SK-N-SH (cell line): Measurements from ENCODE around the gene UGT2A3. TPM values are rescaled to one million over a fixed set of nuclear protein-coding genes. Genes with fewer than 3 reads are reported as not detected.

Source experiments
- CTCF ChIA-PET: fragments of 300-600, 350-600 bp; formaldehyde crosslinking; extraction: SDS; loops from one replicate; lab custom pipeline; 2021; lab: Yijun Ruan, JAX
- POLR2A ChIA-PET: fragments of 350-600 bp; sonication (Branson Sonifier 250); formaldehyde crosslinking; extraction: SDS; loops from one replicate; lab custom pipeline; 2020; ENCODE audit warnings: antibody characterized with exemption, inconsistent platforms; lab: Yijun Ruan, JAX
- DNase-seq: peaks from one replicate; pipeline ENCODE4 v3.0.0; 2012
- H2AFZ ChIP-seq: fragments of 200-600 bp; sonication (generic); 2 replicates; pipeline ENCODE4 v1.8.1; 2016; ENCODE audit warnings: antibody characterized with exemption, mild to moderate bottlenecking, low read depth
- H3F3A ChIP-seq: fragments of 200-600 bp; sonication (generic); replicated peaks from 2 replicates; pipeline ENCODE3; 2016; ENCODE audit warnings: antibody characterized with exemption, mild to moderate bottlenecking; ENCODE audit not compliant: insufficient read depth
- H3K27ac ChIP-seq, 2 experiments: fragments of 200-500 bp in 1 of 2; fragments of 200-600 bp in 1 of 2; sonication (Bioruptor generic) in 1 of 2; sonication (generic), shearing (Covaris generic) in 1 of 2; 2 replicates each; pipeline versions ENCODE4 v1.5.1 to v1.6.1; 2014 to 2016; ENCODE audit warnings: low read depth in 2 of 2, inconsistent platforms in 1 of 2, low read length in 1 of 2, mild to moderate bottlenecking in 1 of 2, mixed read lengths in 1 of 2
- H3K27me3 ChIP-seq: fragments of 200-600 bp; sonication (generic), shearing (Covaris generic); 2 replicates; pipeline ENCODE4 v1.6.1; 2016; ENCODE audit warnings: mixed run types; ENCODE audit not compliant: insufficient read depth
- H3K36me3 ChIP-seq, 2 experiments: fragments of 200-500 bp in 1 of 2; fragments of 200-600 bp in 1 of 2; sonication (Bioruptor generic) in 1 of 2; sonication (generic) in 1 of 2; replicated peaks in 1 of 2; 2 replicates each; pipeline versions ENCODE3 to v1.5.1; 2014 to 2016; ENCODE audit warnings: low read length in 1 of 2, mild to moderate bottlenecking in 1 of 2; ENCODE audit not compliant: insufficient read depth in 2 of 2, control insufficient read depth in 1 of 2
- H3K4me1 ChIP-seq, 2 experiments: fragments of 200-500 bp in 1 of 2; fragments of 200-600 bp in 1 of 2; sonication (Bioruptor generic) in 1 of 2; sonication (generic), shearing (Covaris generic) in 1 of 2; 2 replicates each; pipeline versions ENCODE4 v1.5.1 to v1.6.1; 2014 to 2016; ENCODE audit warnings: low read depth in 1 of 2, low read length in 1 of 2, mixed run types in 1 of 2; ENCODE audit not compliant: insufficient read depth in 2 of 2, control insufficient read depth in 1 of 2
- H3K4me2 ChIP-seq: fragments of 200-600 bp; sonication (generic), shearing (Covaris generic); 2 replicates; pipeline ENCODE4 v1.6.1; 2017; ENCODE audit warnings: mixed run types
- H3K4me3 ChIP-seq, 2 experiments: fragments of 200-500 bp in 1 of 2; fragments of 200-600 bp in 1 of 2; sonication (Bioruptor generic) in 1 of 2; sonication (generic), shearing (Covaris generic) in 1 of 2; 2 replicates each; pipeline versions ENCODE4 v1.5.1 to v1.8.1; 2014 to 2016; ENCODE audit warnings: low read depth in 2 of 2, inconsistent platforms in 1 of 2, low read length in 1 of 2, mild to moderate bottlenecking in 1 of 2, mixed read lengths in 1 of 2, moderate library complexity in 1 of 2
- H3K79me2 ChIP-seq: fragments of 200-600 bp; sonication (generic); 2 replicates; pipeline ENCODE4 v1.8.1; 2017; ENCODE audit warnings: mild to moderate bottlenecking; ENCODE audit not compliant: insufficient read depth
- H3K9ac ChIP-seq: fragments of 200-600 bp; sonication (generic); 2 replicates; pipeline ENCODE4 v1.6.1; 2017; ENCODE audit warnings: mixed run types
- H3K9me2 ChIP-seq: fragments of 200-600 bp; sonication (generic); 2 replicates; pipeline ENCODE4 v1.6.1; 2017; ENCODE audit warnings: mixed run types
- H3K9me3 ChIP-seq: fragments of 200-600 bp; sonication (generic); 2 replicates; pipeline ENCODE4 v1.6.1; 2017; ENCODE audit warnings: mixed run types, mild to moderate bottlenecking, moderate library complexity
- H4K20me1 ChIP-seq: fragments of 200-600 bp; sonication (generic); 2 replicates; pipeline ENCODE4 v1.6.1; 2017; ENCODE audit warnings: mild to moderate bottlenecking, mixed run types; ENCODE audit not compliant: insufficient read depth
- FOSL2 ChIP-seq: IDR thresholded peaks from 2 replicates; pipeline ENCODE4 v1.4.0; 2012; ENCODE audit warnings: low read depth, mild to moderate bottlenecking, moderate library complexity, borderline replicate concordance
- FOXM1 ChIP-seq: IDR thresholded peaks from 2 replicates; pipeline ENCODE4 v1.4.0; 2012; ENCODE audit warnings: low read depth, mild to moderate bottlenecking
- GABPA ChIP-seq: IDR thresholded peaks from 2 replicates; pipeline ENCODE4 v1.4.0; 2012; ENCODE audit warnings: low read depth, mild to moderate bottlenecking
- NFIC ChIP-seq: IDR thresholded peaks from 2 replicates; pipeline ENCODE4 v1.4.0; 2012; ENCODE audit warnings: borderline replicate concordance
- POLR2AphosphoS5 ChIP-seq: IDR thresholded peaks from 2 replicates; pipeline ENCODE4 v1.6.1; 2012; ENCODE audit warnings: low read depth, low read length
- RCOR1 ChIP-seq: fragments of 150-350 bp; IDR thresholded peaks from 2 replicates; pipeline ENCODE4 v1.6.1; 2017; ENCODE audit warnings: antibody characterized with exemption, low read length
- RFX5 ChIP-seq: IDR thresholded peaks from 2 replicates; pipeline ENCODE4 v1.6.1; 2012; ENCODE audit warnings: mild to moderate bottlenecking, improper control_type of control experiment, low read length
- RXRA ChIP-seq: IDR thresholded peaks from 2 replicates; pipeline ENCODE4 v1.4.0; 2012; ENCODE audit warnings: low read depth, mild to moderate bottlenecking, borderline replicate concordance
- TCF12 ChIP-seq: IDR thresholded peaks from 2 replicates; pipeline ENCODE4 v1.4.0; 2012
- TEAD4 ChIP-seq: IDR thresholded peaks from 2 replicates; pipeline ENCODE4 v1.4.0; 2012; ENCODE audit warnings: mild to moderate bottlenecking, borderline replicate concordance; ENCODE audit not compliant: insufficient read depth
- YY1 ChIP-seq: IDR thresholded peaks from 2 replicates; pipeline ENCODE4 v1.4.0; 2012; ENCODE audit warnings: low read depth, mild to moderate bottlenecking
- WGBS: methylation state at CpG from one replicate; pipeline ENCODE4 v1.1.6; 2017; ENCODE audit warnings: low lambda C conversion rate; 5-methylcytosine and 5-hydroxymethylcytosine counted together
- polyA plus RNA-seq, 3 experiments: library from polyadenylated mRNA; depleted of rRNA; stranded (reverse); fragments of >200 nt; gene quantifications; 2 replicates each; pipeline ENCODE4 v1.2.3, GENCODE V29; 2012
- TF ChIP-seq, protein P1 (sequence below): IDR thresholded peaks from 2 replicates; pipeline ENCODE4 v1.4.0; 2012; ENCODE audit warnings: low read depth, borderline replicate concordance
- TF ChIP-seq, protein P2 (sequence below): IDR thresholded peaks from 2 replicates; pipeline ENCODE4 v1.4.0; 2012; ENCODE audit warnings: low read depth

UGT2A3 gene
- not detected in 2 replicates for polyA plus RNA-seq (2012; rRNA removed)
- polyA plus RNA-seq (2012; cell fraction: cytosol; rRNA removed) = not detected in 2 replicates
- not detected in 2 replicates for polyA plus RNA-seq (2012; cell fraction: nucleus; rRNA removed)

DNA sequence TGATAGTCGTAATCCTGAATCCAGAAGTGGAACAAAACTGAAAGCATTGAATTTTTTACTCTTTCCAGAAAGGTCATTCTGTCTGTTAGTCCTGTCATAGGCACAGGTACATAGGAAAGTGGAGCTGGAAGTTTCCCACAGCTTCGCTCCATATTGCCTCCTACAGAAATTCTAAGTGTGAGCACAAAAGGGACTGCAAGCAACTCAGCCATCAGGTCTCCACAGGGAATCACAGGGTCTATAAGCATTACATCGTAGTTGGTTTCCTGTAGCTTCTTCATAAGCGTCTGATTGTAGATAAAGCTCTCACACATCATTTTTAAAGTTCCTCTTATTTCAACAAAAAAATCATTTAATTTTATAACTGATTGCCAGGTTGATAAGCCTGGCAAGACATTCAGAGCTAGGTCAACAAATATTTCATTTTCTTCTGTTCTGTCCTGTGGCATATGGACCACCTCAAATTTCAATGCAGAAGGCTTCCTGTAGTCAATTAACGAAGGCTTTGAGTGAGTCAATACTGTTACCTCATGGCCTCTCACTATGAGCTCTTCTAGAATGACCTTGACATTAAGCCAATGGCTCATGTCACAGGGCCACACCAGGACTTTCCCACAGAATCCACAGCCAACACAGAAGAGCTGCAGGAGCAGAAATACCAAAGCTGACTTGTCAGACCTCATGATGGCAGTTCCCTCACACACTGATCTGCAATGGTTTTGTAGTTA lies at the start of gene UGT2A3:
UGT2A3 (minus strand) TSS at position 727 of the 728 bp plus-strand sequence; CDS start at position 683, 44 bp downstream.
- no peak within 1 kb of the TSS for H3K9ac ChIP-seq
- TF ChIP-seq, protein P1, sequence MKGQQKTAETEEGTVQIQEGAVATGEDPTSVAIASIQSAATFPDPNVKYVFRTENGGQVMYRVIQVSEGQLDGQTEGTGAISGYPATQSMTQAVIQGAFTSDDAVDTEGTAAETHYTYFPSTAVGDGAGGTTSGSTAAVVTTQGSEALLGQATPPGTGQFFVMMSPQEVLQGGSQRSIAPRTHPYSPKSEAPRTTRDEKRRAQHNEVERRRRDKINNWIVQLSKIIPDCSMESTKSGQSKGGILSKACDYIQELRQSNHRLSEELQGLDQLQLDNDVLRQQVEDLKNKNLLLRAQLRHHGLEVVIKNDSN = no peak
- TF ChIP-seq YY1 (no peak), NFIC (no peak), FOXM1 (no peak), FOSL2 (no peak), RFX5 (no peak), TCF12 (no peak)
- no peak within 1 kb of the TSS for H3K4me2 ChIP-seq
- POLR2A ChIA-PET = no interaction called here
- no peaks in the 10 kb centered on the region for H3F3A ChIP-seq
- H3K4me1 ChIP-seq = no peaks in the 10 kb centered on the region
- no peaks in the 10 kb centered on the region for H3K36me3 ChIP-seq
- no peak within 1 kb of the TSS for H3K4me3 ChIP-seq
- CTCF ChIA-PET = no interaction called here
- H3K79me2 ChIP-seq = no peaks in the 10 kb centered on the region
- 6% methylated on average over 5 of the region's 5 CpGs for WGBS
- H3K9me2 ChIP-seq = no peaks in the 10 kb centered on the region
- H3K9me3 ChIP-seq = no peaks in the 10 kb centered on the region
- H2AFZ ChIP-seq = no peak within 1 kb of the TSS
- no peaks in the 10 kb centered on the region for H3K27me3 ChIP-seq
- no peak within 1 kb of the TSS for H3K27ac ChIP-seq
- no peaks in the 10 kb centered on the region for H4K20me1 ChIP-seq
- DNase-seq = no peak

DNA sequence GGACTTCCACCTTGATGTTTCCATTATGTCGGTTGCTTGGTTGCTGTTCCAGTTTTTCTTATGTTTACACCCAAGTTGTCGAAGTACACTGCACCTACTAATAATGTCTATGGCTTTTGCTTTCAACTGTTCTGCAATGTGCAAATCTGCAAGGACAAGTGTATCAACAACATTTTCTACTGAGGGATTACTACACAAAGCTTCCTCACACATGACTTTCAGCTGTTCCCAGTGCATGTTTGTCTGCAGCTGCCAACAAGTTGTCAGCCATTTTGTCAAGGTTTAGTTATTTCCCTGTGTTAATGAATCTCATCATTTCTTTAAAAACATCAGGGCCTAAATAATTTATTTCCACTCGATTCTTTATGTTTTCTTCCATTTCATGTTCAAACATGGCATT lies 45.4 kb upstream of the UGT2A3 start:
- no peak for DNase-seq
- TF ChIP-seq GABPA (no peak), POLR2AphosphoS5 (no peak), NFIC (no peak), RCOR1 (no peak), TEAD4 (no peak), RXRA (no peak)
- TF ChIP-seq, protein P2, sequence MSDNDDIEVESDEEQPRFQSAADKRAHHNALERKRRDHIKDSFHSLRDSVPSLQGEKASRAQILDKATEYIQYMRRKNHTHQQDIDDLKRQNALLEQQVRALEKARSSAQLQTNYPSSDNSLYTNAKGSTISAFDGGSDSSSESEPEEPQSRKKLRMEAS = no peak
- TF ChIP-seq, all 33 proteins: peak for 0
- 1% methylated on average over 3 of the region's 3 CpGs for WGBS
- CTCF ChIA-PET = interaction anchor here (0.7 kb wide), 1 partner anchor 567 kb away, joined by 3 read pairs; no protein-coding TSS in a partner anchor
- Histone ChIP-seq H3K9ac (no peak overlapping the region), H3K27ac (no peak overlapping the region), H3K36me3 (no peaks in the 10 kb centered on the region), H3K9me3 (no peaks in the 10 kb centered on the region), H3K4me2 (no peak overlapping the region), H3K4me3 (no peak overlapping the region), H3K4me1 (no peaks in the 10 kb centered on the region), H3K9me2 (no peaks in the 10 kb centered on the region), H3K27me3 (no peaks in the 10 kb centered on the region), H4K20me1 (no peaks in the 10 kb centered on the region), H2AFZ (no peak overlapping the region), H3F3A (no peaks in the 10 kb centered on the region), H3K79me2 (no peaks in the 10 kb centered on the region)
- POLR2A ChIA-PET = no interaction called here
